MM.1S (cell line): ENCODE measurements around the gene GPX4.

Experiments used
- CTCF ChIP-seq: fragments of 300-600 bp; sonication (generic); IDR thresholded peaks from 2 replicates; pipeline ENCODE4 v1.5.1; 2016; ENCODE audit warnings: antibody characterized with exemption, low read length, mixed read lengths
- EZH2 ChIP-seq: fragments of 300-600 bp; sonication (generic); optimal IDR thresholded peaks from 2 replicates; pipeline ENCODE3; 2017; ENCODE audit warnings: low read depth, mild to moderate bottlenecking, antibody characterized with exemption, low read length, mixed read lengths
- EZH2phosphoT487 ChIP-seq: fragments of 300-600 bp; sonication (generic); IDR thresholded peaks from 2 replicates; pipeline ENCODE4 v1.6.1; 2018; ENCODE audit warnings: antibody characterized with exemption, low read length

GRCh38 chr19:1105008-1105872, 1.4 kb downstream of the GPX4 start:
- no peak for TF ChIP-seq CTCF
- TF ChIP-seq EZH2phosphoT487 = no peak
- TF ChIP-seq EZH2 = no peak
